Stimulated activated memory B cell treated with anti-CD40 and anti-IgM and Interleukin-4, amounts not matched to agents 10 μg/mL and 1 μg/mL and 100 μg/mL, for 72 hours (primary cell): ENCODE results near the gene MISFA.
"Not testable (repeated sequence)": the region's sequence is repeated elsewhere in the genome, so short reads cannot be mapped to it uniquely, and the experiment has no call there.

Experiments
- ATAC-seq: fragments of 150-1000 bp; cut with Tn5 transposase; 2 replicates; pipeline ENCODE4 v1.10.0; 2021
- H3K27ac Mint-ChIP-seq: one replicate; pipeline ENCODE4 v1.8.0; 2022; ENCODE audit warnings: mild to moderate bottlenecking, mixed read lengths
- H3K27me3 Mint-ChIP-seq: one replicate; pipeline ENCODE4 v1.8.0; 2022; ENCODE audit warnings: mixed read lengths
- H3K36me3 Mint-ChIP-seq: one replicate; pipeline ENCODE4 v1.8.0; 2022; ENCODE audit warnings: mixed read lengths
- H3K4me1 Mint-ChIP-seq: one replicate; pipeline ENCODE4 v1.8.0; 2022; ENCODE audit warnings: mixed read lengths
- H3K4me3 Mint-ChIP-seq: one replicate; pipeline ENCODE4 v1.8.0; 2022; ENCODE audit warnings: mild to moderate bottlenecking, moderate library complexity, mixed read lengths
- H3K9me3 Mint-ChIP-seq: one replicate; pipeline ENCODE4 v1.8.0; 2022; ENCODE audit warnings: mixed read lengths

The MISFA gene

GRCh38 chr11:18608376-18608775 lies 8.8 kb downstream of the MISFA start:
- no peak overlapping the region for H3K27ac Mint-ChIP-seq
- peaks cover 20% of the 10 kb centered on the region for H3K36me3 Mint-ChIP-seq

GRCh38 chr11:18611196-18611595 lies 11.6 kb downstream of the MISFA start:
- peaks cover 8% of the 10 kb centered on the region for H3K4me1 Mint-ChIP-seq
- H3K9me3 Mint-ChIP-seq: no peaks in the 10 kb centered on the region
- no peak for ATAC-seq
- H3K27ac Mint-ChIP-seq: no peak overlapping the region
- no peak overlapping the region for H3K4me3 Mint-ChIP-seq
- no peaks in the 10 kb centered on the region for H3K27me3 Mint-ChIP-seq
- H3K36me3 Mint-ChIP-seq: peaks cover 39% of the 10 kb centered on the region

More at GRCh38 chr11:18608376-18608775, 8.8 kb downstream of the MISFA start:
- no peaks in the 10 kb centered on the region for H3K27me3 Mint-ChIP-seq
- no peaks in the 10 kb centered on the region for H3K4me1 Mint-ChIP-seq
- no peaks in the 10 kb centered on the region for H3K9me3 Mint-ChIP-seq
- no peak overlapping the region for H3K4me3 Mint-ChIP-seq
- ATAC-seq: no peak

DNA sequence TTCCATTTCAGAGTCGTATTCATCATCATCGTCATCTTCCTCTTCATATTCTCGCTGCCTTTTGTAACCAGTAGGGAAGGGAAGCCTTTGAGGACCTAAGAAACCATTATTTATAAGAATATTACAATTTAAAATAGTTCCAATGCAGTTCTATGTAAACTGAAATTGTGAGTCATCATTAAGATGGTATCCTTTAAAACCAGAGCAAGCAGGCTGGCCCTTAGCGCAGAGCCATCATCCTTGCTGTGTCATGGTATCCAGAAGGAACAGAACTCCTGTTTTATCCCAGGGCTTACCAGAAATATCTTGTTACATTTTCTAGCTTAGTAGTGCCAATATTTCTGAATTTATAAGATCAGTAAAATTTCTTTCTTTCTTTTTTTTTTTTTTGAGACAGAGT lies 12.8 kb downstream of the MISFA start:
- Mint-ChIP-seq H3K27ac (no peak overlapping the region), H3K27me3 (no peaks in the 10 kb centered on the region), H3K36me3 (peaks cover 35% of the 10 kb centered on the region), H3K9me3 (no peaks in the 10 kb centered on the region), H3K4me1 (peaks cover 8% of the 10 kb centered on the region), H3K4me3 (no peak overlapping the region)
- no peak for ATAC-seq

DNA sequence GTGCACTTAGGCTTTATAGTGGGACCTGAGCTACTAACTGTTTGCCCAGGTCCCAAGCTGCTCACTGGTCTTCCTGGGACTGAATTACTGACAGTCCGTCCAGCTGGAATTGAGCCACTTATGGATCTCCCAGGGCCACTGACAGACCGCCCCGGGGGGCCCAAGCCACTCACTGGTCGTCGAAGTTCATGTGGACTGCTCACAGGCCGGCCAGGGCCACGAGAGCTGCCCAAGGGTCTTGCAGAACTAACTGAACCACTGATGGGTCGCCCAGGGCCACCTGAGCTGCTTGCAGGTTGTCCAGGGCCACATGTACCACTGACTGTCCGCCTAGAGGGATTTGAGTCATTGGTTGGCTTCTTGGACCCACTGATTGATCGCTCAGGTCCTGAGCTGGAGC lies 15.1 kb downstream of the MISFA start:
- ATAC-seq: no peak
- no peak overlapping the region for H3K4me3 Mint-ChIP-seq
- no peak overlapping the region for H3K27ac Mint-ChIP-seq
- H3K27me3 Mint-ChIP-seq: no peaks in the 10 kb centered on the region
- peaks cover 28% of the 10 kb centered on the region for H3K36me3 Mint-ChIP-seq
- no peaks in the 10 kb centered on the region for H3K9me3 Mint-ChIP-seq
- peaks cover 25% of the 10 kb centered on the region for H3K4me1 Mint-ChIP-seq

DNA sequence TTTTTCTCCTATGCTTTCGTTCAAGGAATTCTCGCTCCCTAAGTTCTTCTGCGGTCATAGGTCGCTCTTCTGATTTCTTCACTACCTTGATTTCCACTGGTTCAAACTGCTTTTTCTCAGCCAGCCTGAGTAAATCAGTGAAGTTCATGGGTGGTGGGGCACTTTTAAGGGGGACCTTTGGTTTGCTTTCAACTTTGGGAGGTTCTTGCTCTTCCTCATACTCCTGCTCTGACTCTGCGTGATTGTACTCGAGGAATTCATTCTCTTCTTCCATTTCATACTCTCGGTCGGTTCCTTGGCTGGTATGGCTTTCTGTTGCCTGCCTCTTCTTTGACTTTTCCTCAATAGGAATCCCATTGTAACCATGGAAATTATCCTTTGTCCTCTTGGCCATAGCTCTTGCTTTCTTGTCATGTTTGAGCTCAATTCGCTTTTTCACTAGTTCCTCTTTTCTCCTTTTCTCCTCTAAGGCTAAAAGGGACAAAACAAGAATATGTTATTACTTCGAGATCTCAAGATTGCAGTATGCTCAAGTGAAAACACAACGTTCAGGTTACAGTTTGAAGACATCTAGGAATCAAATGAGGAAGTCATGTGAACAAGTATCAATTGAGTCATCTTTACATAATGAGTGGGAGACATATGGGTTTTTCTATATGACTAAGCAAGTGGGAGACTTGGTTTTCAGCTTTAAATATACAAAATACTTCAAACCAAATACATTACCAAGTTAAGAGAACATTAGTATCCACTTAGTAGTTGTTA lies 16.2 kb downstream of the MISFA start:
- peak overlapping the region; percentile 25 for H3K4me3 Mint-ChIP-seq
- peak; percentile 93 for ATAC-seq
- H3K27me3 Mint-ChIP-seq: no peaks in the 10 kb centered on the region
- H3K36me3 Mint-ChIP-seq: peaks cover 28% of the 10 kb centered on the region
- H3K9me3 Mint-ChIP-seq: no peaks in the 10 kb centered on the region
- peaks cover 25% of the 10 kb centered on the region for H3K4me1 Mint-ChIP-seq
- peak overlapping the region; percentile 71 for H3K27ac Mint-ChIP-seq

DNA sequence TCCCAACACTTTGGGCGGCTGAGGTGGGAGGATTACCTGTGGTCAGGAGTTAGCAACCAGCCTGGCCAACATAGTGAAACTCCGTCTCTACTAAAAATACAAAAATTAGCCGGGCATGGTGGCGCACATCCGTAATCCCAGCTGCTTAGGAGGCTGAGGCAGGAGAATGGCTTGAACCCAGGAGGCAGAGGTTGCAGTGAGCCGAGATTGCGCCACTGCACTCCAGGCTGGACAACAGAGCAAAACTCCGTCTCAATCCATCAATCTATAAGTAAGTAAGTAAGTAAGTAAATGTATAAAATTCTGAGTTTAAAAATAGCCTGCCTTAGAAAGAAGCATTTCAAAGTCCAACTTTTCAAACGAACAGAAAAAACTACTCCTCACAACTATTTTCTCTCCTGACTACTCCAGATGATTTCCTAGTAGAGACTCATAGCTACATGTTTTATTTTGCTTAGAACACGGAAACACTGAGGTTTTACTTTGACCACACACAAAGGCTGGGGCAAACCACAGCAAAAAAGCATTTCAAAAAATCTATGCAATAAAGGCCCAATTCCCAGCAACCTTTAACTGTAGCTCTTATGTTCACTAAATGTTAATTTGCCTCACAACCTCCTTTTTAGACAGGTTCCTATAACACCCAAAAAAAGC lies 18.2 kb downstream of the MISFA start:
- peaks cover 33% of the 10 kb centered on the region for H3K4me1 Mint-ChIP-seq
- H3K36me3 Mint-ChIP-seq: peaks cover 28% of the 10 kb centered on the region
- no peaks in the 10 kb centered on the region for H3K9me3 Mint-ChIP-seq
- no peak overlapping the region for H3K4me3 Mint-ChIP-seq
- H3K27me3 Mint-ChIP-seq: no peaks in the 10 kb centered on the region
- ATAC-seq: no peak
- H3K27ac Mint-ChIP-seq: no peak overlapping the region

- Mint-ChIP-seq H3K9me3 (no peaks in the 10 kb centered on the region), H3K27me3 (no peaks in the 10 kb centered on the region), H3K36me3 (peaks cover 24% of the 10 kb centered on the region), H3K4me3 (no peak overlapping the region), H3K27ac (no peak overlapping the region), H3K4me1 (peaks cover 33% of the 10 kb centered on the region)
- no peak for ATAC-seq
These were observed 18.9 kb downstream of the MISFA start for GRCh38 chr11:18618342-18619025.

GRCh38 chr11:18623707-18624106 lies 24.1 kb downstream of the MISFA start:
- Mint-ChIP-seq H3K36me3 (peaks cover 12% of the 10 kb centered on the region), H3K27ac (no peak overlapping the region)
- ATAC-seq: no peak

DNA sequence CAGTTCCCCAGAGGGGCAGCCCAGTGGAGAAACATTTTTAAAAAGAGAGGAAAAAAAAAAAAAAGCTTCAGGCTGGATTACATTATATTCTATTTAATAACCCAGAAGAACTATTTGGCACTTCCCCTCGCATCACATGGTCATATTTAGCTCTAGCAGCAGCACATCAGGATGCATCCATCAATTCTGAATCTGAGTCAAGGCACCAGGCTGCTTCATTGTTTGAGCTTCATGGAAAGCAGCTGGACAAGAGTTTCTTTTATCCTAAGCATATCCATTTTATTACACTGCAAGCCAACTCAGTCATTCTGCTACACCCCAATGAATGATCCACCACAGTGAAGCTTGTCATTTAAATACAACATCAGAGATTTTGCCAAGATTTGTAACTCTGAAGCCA lies 24.6 kb downstream of the MISFA start:
- no peak for ATAC-seq
- Mint-ChIP-seq H3K27ac (no peak overlapping the region), H3K4me1 (peaks cover 30% of the 10 kb centered on the region), H3K9me3 (no peaks in the 10 kb centered on the region), H3K4me3 (no peak overlapping the region), H3K36me3 (peaks cover 12% of the 10 kb centered on the region), H3K27me3 (no peaks in the 10 kb centered on the region)

More at GRCh38 chr11:18623707-18624106, 24.1 kb downstream of the MISFA start:
- Mint-ChIP-seq H3K4me3 (no peak overlapping the region), H3K9me3 (no peaks in the 10 kb centered on the region), H3K27me3 (no peaks in the 10 kb centered on the region), H3K4me1 (peaks cover 32% of the 10 kb centered on the region)

DNA sequence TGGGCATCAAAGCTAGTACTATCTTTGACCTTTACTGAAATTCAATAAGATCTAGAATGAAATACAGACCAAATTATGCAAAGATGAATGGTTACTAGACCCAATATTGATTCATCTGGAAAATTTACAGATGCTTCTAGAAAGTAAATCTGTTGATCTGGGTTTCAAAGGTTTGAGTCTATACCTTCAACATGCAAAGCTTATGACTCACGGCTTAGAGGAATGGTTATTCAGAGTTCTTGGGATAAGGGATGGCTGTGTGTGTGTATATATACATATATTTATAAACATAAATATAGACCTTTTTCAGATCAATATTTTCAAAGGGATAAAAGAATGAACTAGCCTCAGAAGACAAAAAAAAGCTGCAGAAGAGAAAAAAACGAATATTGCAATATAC lies 33.3 kb downstream of the MISFA start:
- ATAC-seq: no peak
- H3K27ac Mint-ChIP-seq: no peak overlapping the region
- H3K4me1 Mint-ChIP-seq: peaks cover 21% of the 10 kb centered on the region
- peak overlapping the region; percentile 85 for H3K4me3 Mint-ChIP-seq
- no peaks in the 10 kb centered on the region for H3K9me3 Mint-ChIP-seq
- H3K36me3 Mint-ChIP-seq: no peaks in the 10 kb centered on the region
- peaks cover 8% of the 10 kb centered on the region for H3K27me3 Mint-ChIP-seq

DNA sequence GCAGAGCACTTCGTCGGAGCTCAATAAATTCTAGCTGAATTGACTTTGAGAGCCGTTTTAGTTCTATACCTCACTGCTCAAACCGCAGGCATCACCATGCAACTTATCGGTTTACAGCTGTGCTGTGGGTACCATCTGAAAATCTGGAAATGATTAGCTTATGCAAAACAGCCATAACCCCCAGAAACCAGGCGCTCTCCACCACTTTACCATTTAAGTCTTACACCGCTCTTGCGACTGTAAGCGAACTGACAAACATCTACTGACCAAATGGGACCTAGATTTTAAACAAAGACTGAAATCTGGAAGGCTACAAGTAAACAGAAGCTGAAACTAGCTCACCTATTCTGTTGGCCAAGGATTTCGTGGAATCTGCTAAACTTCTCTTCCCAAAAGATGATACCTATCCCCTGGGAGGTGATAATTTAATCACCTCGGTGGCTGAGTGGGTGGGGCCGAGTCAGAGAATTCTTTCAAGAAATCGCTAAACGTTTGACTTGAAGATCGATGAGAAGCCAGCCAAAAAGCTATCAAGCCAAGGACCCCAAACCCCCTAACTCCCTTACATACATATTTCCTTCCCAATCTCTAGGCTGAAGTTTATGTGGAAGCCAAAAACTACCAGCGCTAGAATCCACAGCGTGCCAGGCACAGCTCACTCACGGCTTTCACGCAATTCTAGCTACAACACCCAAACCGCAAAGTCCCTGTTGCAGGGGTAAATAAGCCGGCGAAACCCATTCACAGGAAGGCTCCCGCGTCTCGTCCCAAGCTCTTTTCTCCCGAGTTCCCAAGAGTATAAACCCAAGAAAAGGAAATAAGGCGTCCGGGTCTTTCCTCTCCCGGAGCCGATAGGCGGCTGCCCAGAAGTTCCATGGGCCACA lies 33.9 kb downstream of the MISFA start:
- Mint-ChIP-seq H3K4me1 (peaks cover 14% of the 10 kb centered on the region), H3K4me3 (peak overlapping the region; percentile 85), H3K27ac (peak overlapping the region; percentile 93), H3K9me3 (no peaks in the 10 kb centered on the region), H3K27me3 (peaks cover 8% of the 10 kb centered on the region), H3K36me3 (no peaks in the 10 kb centered on the region)
- ATAC-seq: peak; percentile 53

- Mint-ChIP-seq H3K27ac (peak within 1 kb of the TSS; percentile 93), H3K4me1 (peaks cover 9% of the 10 kb centered on the region), H3K9me3 (no peaks in the 10 kb centered on the region), H3K4me3 (peak within 1 kb of the TSS; percentile 85), H3K27me3 (peaks cover 8% of the 10 kb centered on the region), H3K36me3 (no peaks in the 10 kb centered on the region)
- peak; percentile 99 for ATAC-seq
These were observed 34.8 kb downstream of the MISFA start, which contains the start of gene SPTY2D1 for GRCh38 chr11:18634140-18635032. SPTY2D1 (minus strand) TSS chr11:18634342; CDS start chr11:18634257, 85 bp downstream.

- no peak overlapping the region for H3K27ac Mint-ChIP-seq
- no peaks in the 10 kb centered on the region for H3K4me1 Mint-ChIP-seq
- H3K27me3 Mint-ChIP-seq: peaks cover 20% of the 10 kb centered on the region
- no peak overlapping the region for H3K4me3 Mint-ChIP-seq
- H3K9me3 Mint-ChIP-seq: no peaks in the 10 kb centered on the region
- no peak for ATAC-seq
- H3K36me3 Mint-ChIP-seq: no peaks in the 10 kb centered on the region
These were observed 42.1 kb downstream of the MISFA start for GRCh38 chr11:18641677-18642076.

DNA sequence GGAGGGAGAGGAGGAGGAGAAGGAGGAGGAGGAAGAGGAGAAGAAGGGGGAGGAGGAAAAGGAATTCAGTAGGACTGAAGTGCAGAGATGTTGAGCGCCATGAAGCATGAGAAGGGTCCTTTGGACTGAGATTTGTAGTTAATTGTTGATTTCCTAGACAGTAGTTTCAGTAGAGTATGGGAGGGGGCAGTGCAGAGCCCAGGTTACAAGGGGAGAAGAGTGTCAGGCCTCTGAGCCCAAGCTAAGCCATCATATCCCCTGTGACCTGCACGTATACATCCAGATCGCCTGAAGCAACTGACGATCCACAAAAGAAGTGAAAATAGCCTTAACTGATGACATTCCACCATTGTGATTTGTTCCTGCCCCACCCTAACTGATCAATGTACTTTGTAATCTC lies 43.4 kb downstream of the MISFA start:
- H3K4me1 Mint-ChIP-seq, H3K27ac Mint-ChIP-seq, H3K9me3 Mint-ChIP-seq, H3K4me3 Mint-ChIP-seq, ATAC-seq, H3K36me3 Mint-ChIP-seq: not testable (repeated sequence)
- peaks cover 12% of the 10 kb centered on the region for H3K27me3 Mint-ChIP-seq
